Fibroblast of upper back skin (primary cell): ENCODE measurements around the gene OR8S1.

Experiments used
- DNase-seq: peaks from one replicate; pipeline ENCODE4 v3.0.0-alpha.2; 2013

The OR8S1 gene

DNA sequence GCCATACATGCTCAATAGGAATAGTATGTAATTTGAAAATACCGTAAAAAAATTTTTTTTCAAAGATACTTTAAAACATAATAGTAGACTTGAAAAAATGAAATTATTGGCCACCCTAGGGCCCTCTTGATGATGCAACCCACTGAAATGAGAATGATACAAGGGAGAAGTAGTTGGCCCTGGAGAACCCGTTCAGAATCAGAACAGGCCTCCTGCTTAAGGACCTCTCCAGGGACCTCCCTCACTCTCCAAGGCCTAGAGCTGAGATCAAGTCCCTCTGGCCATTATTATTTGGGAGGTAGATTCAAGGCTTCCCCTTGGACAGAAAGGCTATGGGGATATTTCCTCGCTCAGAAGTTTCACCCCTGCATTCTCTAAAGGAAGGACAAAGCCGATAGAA lies 32.5 kb downstream of the OR8S1 start:
- no peak for DNase-seq

DNA sequence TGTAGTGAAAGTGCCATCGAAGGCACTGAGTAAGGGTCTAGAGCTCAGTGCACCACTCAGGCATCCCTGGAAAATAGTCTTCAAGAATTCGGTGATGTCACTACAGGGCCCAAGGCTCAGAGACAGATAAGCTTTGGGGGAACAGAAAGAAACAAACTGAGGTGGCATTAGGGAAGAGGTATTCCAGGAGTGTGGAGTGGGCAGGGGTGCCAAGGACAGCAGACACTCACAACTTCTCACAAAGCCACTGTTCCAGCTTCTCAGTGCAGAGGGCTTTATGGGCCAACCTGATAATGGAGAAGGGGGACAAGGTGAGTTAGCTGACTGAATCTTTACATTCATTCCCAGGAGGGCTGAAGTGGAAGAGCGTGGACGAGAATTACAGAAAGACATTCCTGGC lies 42.3 kb downstream of the OR8S1 start:
- DNase-seq = no peak

DNA sequence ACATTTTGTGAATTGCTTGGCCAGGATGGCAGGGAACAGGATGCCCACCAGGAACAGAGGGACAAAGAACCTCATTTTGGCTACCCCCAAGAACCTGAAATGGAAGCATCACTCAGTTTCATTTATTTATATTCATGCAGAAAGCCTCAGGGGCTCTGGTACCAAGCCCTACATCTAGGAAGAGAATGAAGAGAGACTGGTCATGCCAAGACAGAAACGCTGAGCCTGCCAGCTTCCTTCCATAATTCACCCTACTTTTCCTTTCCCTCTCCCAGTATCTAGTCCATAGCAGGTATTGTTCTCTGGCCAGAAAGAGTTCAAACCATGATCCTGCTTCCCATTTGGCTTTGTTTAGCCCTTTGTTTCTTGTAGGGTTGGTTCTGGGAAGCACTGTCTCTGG lies 44.5 kb downstream of the OR8S1 start, which contains the start of gene LALBA:
Gene LALBA, minus strand, starts transcription at position 101 of the 400 bp plus-strand sequence. Its CDS starts 26 bp downstream, at position 75.
- no peak for DNase-seq

DNA sequence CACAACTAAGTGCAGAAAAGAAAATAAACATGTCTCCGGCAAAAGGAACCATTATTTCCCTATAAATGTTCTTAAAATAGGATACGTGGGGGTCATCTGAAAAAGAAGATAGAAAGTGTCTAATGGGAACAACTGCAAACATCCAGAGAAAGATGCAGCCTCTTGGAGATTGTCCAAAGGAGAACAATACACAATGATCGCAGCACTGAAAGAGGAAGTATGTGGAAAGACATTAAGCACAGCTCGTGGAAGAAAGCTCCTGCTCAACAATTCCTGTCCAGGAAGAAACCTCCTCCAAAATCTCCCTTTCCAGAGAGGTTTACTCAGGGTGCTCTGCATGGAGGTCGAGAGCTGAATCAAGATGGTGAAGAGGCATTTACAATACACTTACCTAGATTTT lies 46.9 kb downstream of the OR8S1 start:
- no peak for DNase-seq
